ENCODE results near the gene TUFM.
"Not testable (repeated sequence)": the region's sequence is repeated elsewhere in the genome, so short reads cannot be mapped to it uniquely, and the experiment has no call there.

The TUFM gene

DNA sequence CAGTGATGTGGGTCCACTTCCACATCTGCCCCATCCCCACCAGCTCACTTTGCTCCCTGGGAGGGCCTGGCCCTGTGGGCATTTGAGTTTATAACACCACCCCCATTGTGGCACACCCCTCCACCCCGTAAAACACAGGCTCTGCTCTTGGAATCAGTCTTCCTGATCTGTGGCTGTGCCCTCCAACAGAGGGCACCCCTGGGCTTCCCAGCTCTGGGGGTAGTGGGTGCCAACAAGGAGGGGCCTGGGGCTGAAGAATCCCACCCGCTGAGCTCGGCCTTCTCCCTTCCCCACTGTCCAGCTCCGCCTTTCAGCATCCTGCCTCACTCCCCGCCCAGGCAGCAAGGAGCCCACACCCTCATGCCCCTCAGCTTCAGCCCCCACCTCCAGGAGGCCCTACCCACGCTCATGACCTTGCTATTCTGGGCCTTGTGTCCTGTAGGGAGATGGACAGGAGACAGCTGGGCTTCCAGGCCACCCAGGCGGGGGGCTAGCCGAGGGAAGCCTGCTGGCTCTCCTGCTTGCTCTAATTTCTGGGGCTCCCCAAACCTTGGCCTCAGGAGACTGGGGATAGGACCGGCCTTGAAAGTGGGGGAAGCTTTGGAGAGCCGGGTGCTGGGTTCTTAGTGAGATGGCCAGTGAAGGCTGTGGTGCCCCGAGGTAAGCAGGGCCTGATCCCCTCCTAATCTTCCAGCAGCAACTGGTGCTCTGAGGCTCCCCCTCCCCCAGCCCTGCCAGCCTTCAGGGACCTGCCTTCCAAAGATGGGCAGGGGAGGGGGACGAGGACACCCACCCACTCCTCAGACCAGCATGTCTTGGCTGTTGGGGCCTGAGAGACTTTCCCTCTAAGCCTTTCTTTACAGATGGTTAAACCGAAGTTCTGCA, 29.2 kb upstream of the TUFM start:
- peak; percentile 11 for DNase-seq

DNA sequence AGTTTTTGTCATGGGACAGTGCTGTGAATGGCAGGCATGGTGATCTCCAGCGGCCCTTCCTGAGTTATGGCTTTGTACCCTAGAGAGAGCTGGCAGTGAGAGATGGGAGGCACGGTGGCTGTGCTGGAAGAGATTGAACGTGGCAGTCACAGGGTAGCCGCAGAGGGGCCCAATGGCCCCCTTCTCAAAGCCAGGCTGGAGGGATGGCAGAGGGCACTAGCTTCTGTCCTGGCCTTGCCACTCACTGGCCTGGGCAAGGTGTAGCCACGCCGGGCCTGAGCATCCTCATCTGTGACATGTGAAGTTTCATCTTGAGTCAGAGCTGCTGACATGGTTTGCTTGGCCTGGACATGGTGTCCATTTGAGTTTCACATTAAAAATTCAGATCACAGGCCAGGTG, 28.3 kb upstream of the TUFM start:
- DNase-seq = no peak

DNA sequence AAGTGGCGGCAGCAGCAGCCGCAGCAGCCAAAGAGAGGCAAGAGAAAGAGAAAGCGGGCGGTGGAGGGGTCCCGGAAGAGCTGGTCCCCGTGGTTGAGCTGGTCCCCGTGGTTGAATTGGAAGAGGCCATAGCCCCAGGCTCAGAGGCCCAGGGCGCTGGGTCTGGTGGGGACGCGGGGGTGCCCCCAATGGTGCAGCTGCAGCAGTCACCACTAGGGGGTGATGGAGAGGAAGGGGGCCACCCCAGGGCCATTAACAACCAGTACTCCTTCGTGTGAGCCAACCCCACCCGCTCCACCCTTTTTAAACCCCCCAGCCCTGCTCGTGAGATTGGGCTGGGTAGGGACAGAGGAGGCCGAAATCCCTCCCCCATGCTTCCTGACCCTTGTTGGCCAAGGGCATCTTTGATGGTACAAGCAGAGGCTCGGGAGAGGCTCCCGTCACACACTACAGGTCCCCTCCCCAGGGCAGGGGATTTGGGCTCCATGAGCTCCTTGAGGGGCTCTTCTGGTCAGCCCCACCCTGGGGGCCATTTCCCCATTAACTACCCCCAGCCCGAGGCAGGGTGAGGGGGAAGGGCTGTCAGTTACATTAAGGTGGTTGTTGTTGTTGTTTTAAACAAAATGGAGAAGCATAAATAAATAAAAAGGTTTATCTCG, 27.5 kb upstream of the TUFM start:
- no peak for DNase-seq

DNA sequence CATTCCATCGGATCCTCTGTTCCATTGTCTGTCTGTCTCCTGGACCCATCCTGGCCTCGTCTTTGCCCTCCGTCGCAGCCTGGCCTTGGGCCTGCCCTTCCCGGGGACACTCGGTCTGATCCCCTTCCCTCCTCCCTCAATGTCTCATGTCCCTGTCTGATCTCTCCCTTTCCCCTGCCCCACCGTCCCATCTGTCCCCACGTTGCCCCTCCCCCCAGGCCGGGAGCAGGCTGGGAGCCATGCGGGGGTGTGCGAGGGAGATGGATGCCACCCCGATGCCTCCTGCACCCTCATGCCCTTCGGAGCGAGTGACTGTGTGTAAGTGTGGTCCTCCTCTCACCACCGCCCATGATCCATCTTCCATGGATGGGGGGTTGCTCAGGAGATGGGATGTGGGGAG, 26.8 kb upstream of the TUFM start:
- DNase-seq = no peak

DNA sequence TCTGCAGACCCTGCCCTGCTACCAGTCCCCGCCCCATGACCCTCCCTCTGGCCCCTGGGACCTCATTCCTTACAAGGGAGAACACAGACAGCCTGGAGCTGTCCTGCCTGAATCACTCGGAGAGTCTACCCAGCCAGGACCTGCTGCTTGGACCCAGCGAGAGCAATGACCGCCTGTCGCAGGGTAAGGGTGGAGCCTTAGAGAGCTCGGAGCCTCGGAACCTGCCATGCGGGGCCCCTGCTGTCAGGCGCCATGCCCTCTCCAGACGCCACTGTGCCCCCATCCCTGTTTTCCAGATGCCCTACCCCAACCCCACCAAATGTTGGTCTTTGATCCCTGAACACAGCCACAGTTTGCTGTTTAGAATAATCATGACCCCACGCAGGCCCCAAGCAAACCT, 23.1 kb upstream of the TUFM start:
- DNase-seq = no peak

- DNase-seq = not testable (repeated sequence)
These were observed 21.5 kb upstream of the TUFM start for GRCh38 chr16:28867646-28868045.

GRCh38 chr16:28867241-28867640, 21.1 kb upstream of the TUFM start:
- no peak for DNase-seq

DNA sequence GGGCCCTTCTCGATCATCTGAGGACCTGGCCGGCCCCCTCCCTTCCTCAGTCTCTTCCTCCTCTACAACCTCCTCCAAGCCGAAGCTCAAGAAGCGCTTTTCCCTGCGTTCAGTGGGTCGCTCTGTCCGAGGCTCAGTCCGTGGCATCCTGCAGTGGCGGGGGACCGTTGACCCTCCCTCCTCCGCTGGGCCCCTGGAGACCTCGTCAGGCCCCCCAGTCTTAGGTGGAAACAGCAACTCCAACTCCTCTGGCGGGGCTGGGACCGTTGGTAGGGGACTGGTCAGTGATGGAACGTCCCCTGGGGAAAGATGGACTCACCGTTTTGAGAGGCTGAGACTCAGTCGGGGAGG, 20.3 kb upstream of the TUFM start:
- DNase-seq = no peak

DNA sequence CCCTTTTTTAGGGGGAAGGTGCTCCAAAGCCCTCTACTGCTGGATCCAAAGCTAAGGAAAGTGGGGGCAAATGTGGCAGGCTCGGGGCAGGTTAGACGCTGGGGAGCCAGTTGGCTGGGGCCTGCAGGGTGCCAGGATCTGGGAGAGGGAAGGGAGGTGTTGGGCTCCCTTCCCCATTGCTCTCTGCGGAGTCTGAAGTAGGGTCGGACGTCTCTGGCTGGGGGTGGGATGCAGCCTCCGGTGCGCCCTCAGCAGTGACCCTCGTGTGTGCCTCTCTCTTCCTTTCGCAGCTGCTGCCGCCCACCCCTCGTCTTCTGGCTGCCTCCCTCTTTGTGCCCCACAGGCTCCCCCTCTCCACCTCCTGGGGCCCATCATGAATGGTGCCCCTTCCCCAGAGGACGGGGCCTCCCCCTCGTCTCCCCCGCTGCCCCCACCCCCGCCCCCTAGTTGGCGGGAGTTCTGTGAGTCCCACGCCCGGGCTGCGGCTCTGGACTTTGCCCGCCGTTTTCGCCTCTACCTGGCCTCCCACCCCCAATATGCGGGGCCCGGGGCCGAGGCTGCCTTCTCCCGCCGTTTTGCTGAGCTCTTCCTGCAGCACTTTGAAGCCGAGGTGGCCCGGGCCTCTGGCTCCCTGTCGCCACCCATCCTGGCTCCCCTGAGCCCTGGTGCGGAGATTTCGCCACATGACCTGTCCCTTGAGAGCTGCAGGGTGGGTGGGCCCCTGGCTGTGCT, 19.7 kb upstream of the TUFM start:
- no peak for DNase-seq

- DNase-seq = no peak
These were observed 19.0 kb upstream of the TUFM start for GRCh38 chr16:28865001-28865688.

- no peak for DNase-seq
These were observed 18.0 kb upstream of the TUFM start for GRCh38 chr16:28863929-28864793.

- DNase-seq = no peak
These were observed 13.2 kb upstream of the TUFM start for GRCh38 chr16:28859326-28859725.

- no peak for DNase-seq
These were observed 12.3 kb upstream of the TUFM start for GRCh38 chr16:28858421-28858820.

- DNase-seq = no peak
These were observed 755 bp upstream of the TUFM start for GRCh38 chr16:28846933-28847273.

- no peak for DNase-seq
These were observed 428 bp downstream of the TUFM start for GRCh38 chr16:28845761-28846079.

DNA sequence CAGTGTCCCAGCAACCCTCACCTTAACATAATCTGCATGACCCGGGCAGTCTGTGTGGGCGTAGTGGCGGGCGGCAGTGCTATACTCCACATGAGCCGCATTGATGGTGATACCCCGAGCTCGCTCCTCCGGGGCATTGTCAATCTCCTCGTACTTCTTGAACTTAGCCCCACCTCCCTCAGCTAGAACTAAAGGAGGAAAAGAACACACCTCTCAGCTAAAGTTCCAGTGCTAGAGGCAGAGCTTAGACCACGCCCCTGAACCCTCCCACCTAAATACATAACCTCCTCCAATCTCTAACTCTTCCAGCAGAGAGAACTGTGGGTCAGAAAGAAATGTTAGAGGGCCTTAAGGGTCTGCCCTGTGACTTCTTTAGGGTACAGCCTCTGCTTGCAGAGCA, 855 bp downstream of the TUFM start:
- DNase-seq = no peak

GRCh38 chr16:28844226-28844885, 1.8 kb downstream of the TUFM start:
- no peak for DNase-seq

DNA sequence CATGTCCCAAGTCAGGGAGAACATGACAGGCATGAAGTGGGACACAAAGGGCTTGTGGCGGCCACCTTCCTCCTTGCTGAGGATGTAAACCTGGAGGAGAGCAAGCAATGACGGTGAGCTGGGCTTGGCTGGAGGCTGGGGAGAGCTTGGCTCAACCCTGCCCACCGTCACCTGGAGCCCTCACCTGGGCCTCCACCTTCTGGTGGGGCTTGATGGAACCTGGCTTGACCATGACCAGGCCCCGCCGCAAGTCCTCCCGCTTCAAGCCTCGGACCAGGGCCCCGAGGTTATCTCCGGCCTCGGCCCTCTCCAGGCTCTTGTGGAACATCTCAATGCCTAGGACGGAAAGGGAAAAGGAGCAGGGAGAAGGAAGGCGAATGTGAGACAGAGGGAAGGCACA, 2.4 kb downstream of the TUFM start:
- DNase-seq = no peak

- no peak for DNase-seq
These were observed 3.5 kb downstream of the TUFM start for GRCh38 chr16:28842696-28843095.

GRCh38 chr16:28839899-28840298, 6.2 kb downstream of the TUFM start:
- DNase-seq = no peak

- no peak for DNase-seq
These were observed 7.0 kb downstream of the TUFM start for GRCh38 chr16:28839004-28839639.

DNA sequence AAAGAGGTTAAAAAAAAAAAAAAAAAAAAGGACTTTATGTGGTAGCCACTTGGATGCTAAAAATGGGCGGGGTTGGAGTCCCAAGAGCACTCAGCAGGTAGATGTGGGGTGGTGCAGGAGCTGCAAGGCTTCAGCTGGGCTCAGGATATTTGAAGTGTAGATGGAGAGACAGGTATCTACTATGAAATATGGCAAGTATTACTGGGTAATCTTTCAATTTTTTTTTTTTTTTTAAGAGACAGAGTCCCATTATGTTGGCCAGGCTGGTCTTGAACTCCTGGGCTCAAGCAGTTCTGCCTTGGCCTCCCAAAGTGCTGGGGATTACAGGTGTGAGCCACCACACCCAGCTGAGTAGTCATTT, 7.6 kb downstream of the TUFM start:
- DNase-seq = no peak
